HG03378 (cell line): ENCODE measurements around the gene LAMC3.

Source experiments
- ATAC-seq: cut with Tn5 transposase; IDR thresholded peaks from one replicate; pipeline ENCODE4 v1.9.1; 2021; ENCODE audit warnings: mild to moderate bottlenecking, moderate library complexity; ENCODE audit not compliant: unreplicated experiment

LAMC3 gene

GRCh38 chr9:131008909-131009618 lies at the start of gene LAMC3:
Gene LAMC3 (plus strand): TSS chr9:131009174. CDS start chr9:131009215, 41 bp downstream.
- no peak for ATAC-seq

- ATAC-seq = no peak
Observed at GRCh38 chr9:130959809-130960334, 49.1 kb upstream of the LAMC3 start.

GRCh38 chr9:130960522-130961378 lies 48.2 kb upstream of the LAMC3 start:
- no peak for ATAC-seq

- no peak for ATAC-seq
Observed at GRCh38 chr9:130961511-130962300, 47.3 kb upstream of the LAMC3 start.

- no peak for ATAC-seq
Observed at GRCh38 chr9:130962418-130963316, 46.3 kb upstream of the LAMC3 start.

- no peak for ATAC-seq
Observed at GRCh38 chr9:130963337-130963908, 45.6 kb upstream of the LAMC3 start.

- ATAC-seq = no peak
Observed at GRCh38 chr9:130963916-130964315, 45.1 kb upstream of the LAMC3 start.

- no peak for ATAC-seq
Observed at GRCh38 chr9:130965680-130966079, 43.3 kb upstream of the LAMC3 start.

- ATAC-seq = no peak
Observed at GRCh38 chr9:130970052-130970451, 38.9 kb upstream of the LAMC3 start.

GRCh38 chr9:130970855-130971254 lies 38.1 kb upstream of the LAMC3 start:
- ATAC-seq = no peak

- ATAC-seq = no peak
Observed at GRCh38 chr9:130971294-130971849, 37.6 kb upstream of the LAMC3 start.

- no peak for ATAC-seq
Observed at GRCh38 chr9:130972277-130972956, 36.6 kb upstream of the LAMC3 start.

GRCh38 chr9:130972957-130973685 lies 35.9 kb upstream of the LAMC3 start:
- no peak for ATAC-seq

- no peak for ATAC-seq
Observed at GRCh38 chr9:130973686-130974281, 35.2 kb upstream of the LAMC3 start.

GRCh38 chr9:130974697-130975096 lies 34.3 kb upstream of the LAMC3 start:
- ATAC-seq = no peak

- ATAC-seq = no peak
Observed at GRCh38 chr9:130975156-130975555, 33.8 kb upstream of the LAMC3 start.

- ATAC-seq = no peak
Observed at GRCh38 chr9:130975932-130976841, 32.8 kb upstream of the LAMC3 start.
